GM04504 (cell line): Measurements from ENCODE around the gene CCL13.
"Not testable (repeated sequence)": the region's sequence is repeated elsewhere in the genome, so short reads cannot be mapped to it uniquely, and the experiment has no call there.

Experiments used
- DNase-seq: peaks from one replicate; pipeline ENCODE4 v3.0.0-alpha.2; 2012; ENCODE audit warnings: low read depth

CCL13 gene

GRCh38 chr17:34356194-34356593 is at the start of gene CCL13:
CCL13 (plus strand) TSS chr17:34356480; CDS start chr17:34356527, 47 bp downstream.
- no peak for DNase-seq

GRCh38 chr17:34307110-34307509 is 49.2 kb upstream of the CCL13 start:
- no peak for DNase-seq

- DNase-seq = no peak
Observed at GRCh38 chr17:34308371-34308770, 47.9 kb upstream of the CCL13 start.

GRCh38 chr17:34311291-34311690 is 45.0 kb upstream of the CCL13 start:
- DNase-seq = no peak

- DNase-seq = no peak
Observed at GRCh38 chr17:34312080-34312479, 44.2 kb upstream of the CCL13 start.

- DNase-seq = no peak
Observed at GRCh38 chr17:34313164-34313563, 43.1 kb upstream of the CCL13 start.

- no peak for DNase-seq
Observed at GRCh38 chr17:34314279-34314678, 42.0 kb upstream of the CCL13 start.

- no peak for DNase-seq
Observed at GRCh38 chr17:34318474-34318873, 37.8 kb upstream of the CCL13 start.

GRCh38 chr17:34319039-34319483 is 37.2 kb upstream of the CCL13 start, which contains the start of gene CCL8:
CCL8 (plus strand) TSS chr17:34319435; CDS start chr17:34319502, 67 bp downstream.
- no peak for DNase-seq

- no peak for DNase-seq
Observed at GRCh38 chr17:34321964-34322363, 34.3 kb upstream of the CCL13 start.

GRCh38 chr17:34327580-34327979 is 28.7 kb upstream of the CCL13 start:
- DNase-seq = not testable (repeated sequence)

- no peak for DNase-seq
Observed at GRCh38 chr17:34337701-34338100, 18.6 kb upstream of the CCL13 start.

GRCh38 chr17:34339138-34339770 is 17.0 kb upstream of the CCL13 start:
- no peak for DNase-seq

GRCh38 chr17:34341916-34342315 is 14.4 kb upstream of the CCL13 start:
- no peak for DNase-seq

GRCh38 chr17:34347063-34347462 is 9.2 kb upstream of the CCL13 start:
- no peak for DNase-seq

- DNase-seq = no peak
Observed at GRCh38 chr17:34349751-34350150, 6.5 kb upstream of the CCL13 start.

GRCh38 chr17:34351096-34351495 is 5.2 kb upstream of the CCL13 start:
- no peak for DNase-seq

GRCh38 chr17:34352191-34352590 is 4.1 kb upstream of the CCL13 start:
- no peak for DNase-seq

- DNase-seq = no peak
Observed at GRCh38 chr17:34354637-34355036, 1.6 kb upstream of the CCL13 start.

GRCh38 chr17:34357398-34357797 is 1.1 kb downstream of the CCL13 start:
- no peak for DNase-seq

- no peak for DNase-seq
Observed at GRCh38 chr17:34358631-34359030, 2.4 kb downstream of the CCL13 start.

- DNase-seq = no peak
Observed at GRCh38 chr17:34360601-34361270, 4.5 kb downstream of the CCL13 start.

GRCh38 chr17:34361478-34362061 is 5.3 kb downstream of the CCL13 start:
- peak; percentile 54 for DNase-seq
